HG03060 (cell line): ENCODE measurements around the gene RPL6.
A peak's percentile ranks its signal among the peaks of the same experiment; 100 is the strongest.
"Not testable (repeated sequence)": the region's sequence is repeated elsewhere in the genome, so short reads cannot be mapped to it uniquely, and the experiment has no call there.

Source experiments
- ATAC-seq: cut with Tn5 transposase; IDR thresholded peaks from one replicate; pipeline ENCODE4 v1.9.1; 2021; ENCODE audit warnings: low read depth, moderate number of reproducible peaks; ENCODE audit not compliant: unreplicated experiment

The RPL6 gene

GRCh38 chr12:112420740-112421139 is 11.3 kb upstream of the RPL6 start:
- no peak for ATAC-seq

GRCh38 chr12:112419297-112420133 is 10.1 kb upstream of the RPL6 start:
- ATAC-seq: peak; percentile 9

DNA sequence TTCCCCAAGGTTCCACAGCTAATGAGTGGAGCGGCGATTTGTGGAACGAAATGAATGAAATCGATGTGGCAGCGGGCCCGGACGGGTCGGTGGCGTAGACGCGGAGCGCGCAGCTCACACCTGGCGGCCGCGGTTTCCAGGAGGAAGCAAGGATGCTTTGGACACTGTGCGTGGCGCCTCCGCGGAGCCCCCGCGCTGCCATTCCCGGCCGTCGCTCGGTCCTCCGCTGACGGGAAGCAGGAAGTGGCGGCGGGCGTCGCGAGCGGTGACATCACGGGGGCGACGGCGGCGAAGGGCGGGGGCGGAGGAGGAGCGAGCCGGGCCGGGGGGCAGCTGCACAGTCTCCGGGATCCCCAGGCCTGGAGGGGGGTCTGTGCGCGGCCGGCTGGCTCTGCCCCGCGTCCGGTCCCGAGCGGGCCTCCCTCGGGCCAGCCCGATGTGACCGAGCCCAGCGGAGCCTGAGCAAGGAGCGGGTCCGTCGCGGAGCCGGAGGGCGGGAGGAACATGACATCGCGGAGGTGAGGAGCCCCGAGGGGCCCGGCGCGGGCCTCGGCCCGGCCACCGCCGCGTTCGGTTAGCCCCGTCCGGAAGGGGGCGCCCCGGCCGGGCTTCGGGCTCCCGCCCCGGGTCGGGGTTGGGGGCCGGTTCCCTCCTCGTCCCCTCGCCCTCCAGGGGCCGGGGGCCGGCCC is 9.3 kb upstream of the RPL6 start, which contains the start of gene PTPN11:
TSS of gene PTPN11 (plus strand) at position 340 of the 689 bp plus-strand sequence. CDS start at position 505, 165 bp downstream.
- peak; percentile 41 for ATAC-seq

- ATAC-seq: no peak
Observed at GRCh38 chr12:112418273-112418607, 8.8 kb upstream of the RPL6 start.

- not testable (repeated sequence) for ATAC-seq
Observed at GRCh38 chr12:112415457-112415856, 6.1 kb upstream of the RPL6 start.

DNA sequence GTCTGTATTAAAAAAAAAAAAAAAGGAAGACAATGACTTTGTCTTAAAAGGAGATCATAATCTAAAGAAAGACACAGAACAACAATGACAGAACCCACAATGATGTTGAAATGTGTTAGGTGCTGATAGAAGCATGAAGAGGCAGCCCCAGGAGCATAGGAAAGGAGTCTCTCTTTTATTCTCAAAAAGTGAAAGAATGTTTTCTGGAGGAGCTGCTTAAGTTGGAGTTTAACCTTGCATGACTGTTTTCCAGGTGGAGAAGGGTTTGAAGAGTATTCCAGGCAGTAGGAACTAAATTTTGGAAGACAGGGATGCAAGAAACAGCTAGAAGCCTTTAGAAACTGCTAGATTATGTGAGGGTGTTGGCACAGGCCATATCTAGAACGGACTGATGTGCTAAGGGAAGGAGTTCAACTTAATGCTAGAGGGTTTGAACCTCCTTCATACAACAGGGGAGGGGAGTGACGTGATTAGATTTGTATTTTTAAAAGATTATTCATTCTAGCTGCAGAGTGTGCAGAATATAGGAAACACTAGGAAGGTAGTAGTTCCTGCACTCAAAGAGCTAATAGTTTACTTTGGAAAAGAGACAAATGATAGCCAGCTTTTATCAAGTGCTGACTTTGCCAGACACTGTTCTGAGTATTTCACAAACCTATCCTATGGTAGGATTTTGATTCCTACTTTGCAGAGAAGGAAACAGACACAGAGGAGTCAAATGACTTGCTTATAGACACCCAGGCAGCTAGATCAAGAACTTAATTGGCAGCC is 4.6 kb upstream of the RPL6 start:
- ATAC-seq: no peak

GRCh38 chr12:112409906-112410244 is 470 bp upstream of the RPL6 start:
- ATAC-seq: no peak

GRCh38 chr12:112408621-112409020 is 784 bp downstream of the RPL6 start:
- no peak for ATAC-seq

- ATAC-seq: not testable (repeated sequence)
Observed at GRCh38 chr12:112407683-112408082, 1.7 kb downstream of the RPL6 start.

DNA sequence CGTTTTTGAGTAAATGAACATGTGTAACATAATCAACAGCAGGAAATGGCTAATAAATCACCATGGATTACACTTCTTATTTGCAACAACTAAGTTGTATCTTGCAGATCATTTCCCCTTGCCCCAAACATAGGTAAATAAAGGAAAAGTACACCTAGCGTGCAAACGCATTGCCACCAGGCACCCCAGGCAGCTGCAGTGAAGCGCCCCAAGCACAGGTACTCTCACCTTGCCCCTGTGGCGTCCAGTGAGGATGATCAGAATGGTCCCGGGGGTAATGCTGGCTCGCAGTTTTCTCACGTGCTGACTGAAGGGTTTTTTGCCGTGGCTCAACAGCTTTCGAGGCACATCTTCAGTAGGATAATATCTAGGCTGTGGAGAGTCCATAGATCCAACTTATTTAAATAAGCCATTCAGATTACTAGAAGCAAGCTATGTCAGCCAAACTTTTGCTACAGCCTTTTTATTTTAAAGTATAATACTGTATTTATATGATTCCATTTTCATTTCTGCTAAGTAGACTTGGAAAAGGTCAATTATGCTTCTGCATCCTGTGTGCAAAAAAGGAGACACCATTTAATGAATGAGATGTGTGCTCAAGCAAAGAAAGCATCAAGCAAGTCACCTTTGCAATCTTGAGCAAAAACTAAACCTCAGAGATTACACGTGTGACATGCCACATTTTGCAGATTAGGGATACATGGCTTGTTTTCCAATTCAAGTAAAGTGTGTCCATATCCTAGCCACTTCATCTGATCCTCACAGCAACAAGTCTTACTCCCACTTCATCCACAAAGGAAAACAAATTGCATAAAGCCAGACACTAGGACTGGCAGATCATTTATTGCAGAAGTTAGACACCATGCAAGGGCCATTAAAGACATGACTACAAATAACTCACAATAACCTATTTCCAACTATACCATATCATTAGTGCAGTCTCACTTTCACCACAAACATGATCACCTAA is 2.6 kb downstream of the RPL6 start:
- ATAC-seq: no peak

GRCh38 chr12:112401903-112402498 is 7.4 kb downstream of the RPL6 start:
- ATAC-seq: no peak

GRCh38 chr12:112401054-112401453 is 8.4 kb downstream of the RPL6 start:
- no peak for ATAC-seq

DNA sequence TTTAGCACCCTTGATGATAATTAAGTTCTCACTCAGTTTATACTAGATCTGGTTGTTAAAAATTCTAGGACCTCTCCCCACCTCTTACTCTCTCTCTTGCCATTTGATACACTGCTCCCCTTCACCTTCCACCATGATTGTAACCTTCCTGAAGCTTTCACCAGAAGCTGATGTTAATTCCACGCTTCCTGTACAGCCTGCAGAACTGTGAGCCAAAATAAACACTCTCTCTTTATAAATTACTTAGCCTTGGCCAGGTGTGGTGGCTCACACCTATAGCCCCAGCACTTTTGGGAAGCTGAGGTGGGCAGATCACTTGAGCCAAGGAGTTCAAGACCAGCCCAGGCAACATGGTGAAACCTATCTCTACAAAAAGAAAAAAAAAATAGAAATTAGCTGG is 16.1 kb downstream of the RPL6 start:
- no peak for ATAC-seq

- ATAC-seq: not testable (repeated sequence)
Observed at GRCh38 chr12:112389922-112390654, 19.3 kb downstream of the RPL6 start.

DNA sequence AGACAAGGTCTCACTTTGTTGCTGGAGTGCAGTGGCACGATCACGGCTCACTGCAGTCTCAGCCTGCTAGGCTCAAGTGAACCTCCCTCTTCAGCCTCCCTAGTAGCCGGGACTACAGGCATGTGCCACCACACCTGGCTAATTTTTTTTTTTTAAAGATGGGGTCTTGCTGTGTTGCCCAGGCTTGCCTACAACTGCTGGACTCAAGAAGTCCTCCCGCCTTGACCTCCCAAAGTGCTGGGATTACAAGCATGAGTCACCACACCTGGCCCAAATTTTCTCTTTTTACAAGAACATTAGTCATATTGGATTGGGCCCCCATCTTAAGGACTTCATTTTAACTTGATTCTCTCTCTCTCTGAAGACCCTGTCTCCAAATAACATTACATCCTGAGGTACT is 20.2 kb downstream of the RPL6 start:
- ATAC-seq: no peak

GRCh38 chr12:112386726-112387125 is 22.7 kb downstream of the RPL6 start:
- no peak for ATAC-seq

DNA sequence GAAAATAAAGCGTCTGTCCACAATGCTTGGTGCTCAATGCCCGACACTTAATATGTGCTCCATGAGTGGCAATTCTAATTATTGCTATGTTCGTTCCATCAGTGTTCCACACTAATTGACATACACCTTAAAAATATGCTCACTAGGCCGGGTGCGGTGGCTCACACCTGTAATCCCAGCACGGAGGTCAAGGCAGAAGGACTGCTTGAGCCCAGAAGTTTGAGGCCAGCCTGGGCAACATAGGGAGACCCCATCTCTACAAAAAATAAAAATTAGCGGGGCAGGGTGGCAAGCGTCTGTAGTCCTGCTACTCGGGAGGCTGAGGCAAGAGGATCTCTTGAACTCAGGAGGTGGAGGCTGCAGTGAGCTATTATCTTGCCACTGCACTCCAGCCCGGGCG is 26.5 kb downstream of the RPL6 start:
- no peak for ATAC-seq

GRCh38 chr12:112381883-112382796 is 27.3 kb downstream of the RPL6 start, which contains the start of gene HECTD4:
Gene HECTD4 (minus strand): TSS chr12:112382431. CDS start chr12:112382128, 303 bp downstream.
- peak; percentile 41 for ATAC-seq
